Ovary (tissue), 9 donors: ENCODE data around the gene MAPKAP1. TPM values are rescaled to one million over a fixed set of nuclear protein-coding genes. Genes with fewer than 3 reads are reported as not detected.
"Not testable (repeated sequence)": the region's sequence is repeated elsewhere in the genome, so short reads cannot be mapped to it uniquely, and the experiment has no call there.

Experiments
- DNase-seq, 5 donors: peaks; one replicate each; pipeline ENCODE4 v3.0.0-alpha.2; 2019 to 2020
- H3K27ac ChIP-seq, 2 donors: fragments of 200-600 bp; one replicate each; pipeline versions ENCODE4 v1.5.1 to v1.8.0; 2019 to 2022
- H3K27me3 ChIP-seq: fragments of 200-600 bp; one replicate; pipeline ENCODE4 v1.8.0; 2022
- H3K36me3 ChIP-seq: fragments of 200-600 bp; sonication (generic); one replicate; pipeline ENCODE4 v1.5.1; 2019
- H3K4me1 ChIP-seq: one replicate; pipeline ENCODE4 v1.8.1; 2013; ENCODE audit warnings: mild to moderate bottlenecking, moderate library complexity; ENCODE audit not compliant: insufficient read depth
- H3K4me3 ChIP-seq: fragments of 200-600 bp; sonication (generic); one replicate; pipeline ENCODE4 v1.5.1; 2017
- H3K9me3 ChIP-seq, 2 donors: fragments of 200-600 bp in 1 of 2; sonication (generic) in 1 of 2; one replicate each; pipeline versions ENCODE4 v1.5.1 to v1.8.1; 2013 to 2019; ENCODE audit warnings: mild to moderate bottlenecking in 1 of 2, moderate library complexity in 1 of 2
- CTCF ChIP-seq, 3 donors: fragments of 450-650 bp in 2 of 3; fragments of 200-600 bp in 1 of 3; IDR thresholded peaks; one replicate each; pipeline versions ENCODE4 v1.5.1 to v1.8.0; 2016 to 2022; ENCODE audit warnings: antibody characterized with exemption in 3 of 3, mild to moderate bottlenecking in 1 of 3
- EP300 ChIP-seq: sonication (generic); formaldehyde crosslinking; IDR thresholded peaks from one replicate; pipeline ENCODE4 v1.6.1; 2017; ENCODE audit warnings: antibody characterized with exemption
- POLR2A ChIP-seq: fragments of 450-650 bp; IDR thresholded peaks from one replicate; pipeline ENCODE4 v1.6.1; 2017; ENCODE audit warnings: antibody characterized with exemption, mild to moderate bottlenecking, moderate library complexity
- WGBS, 3 donors: extraction: QIAGEN DNeasy Blood & Tissue Kit in 1 of 3; methylation state at CpG; one replicate each; pipeline versions ENCODE4 v1.1.5 to v1.1.7; 2013 to 2017; 5-methylcytosine and 5-hydroxymethylcytosine counted together
- intact Hi-C, 4 donors: fragments of 100-400 bp; cut with DNase I; formaldehyde crosslinking; loops; one replicate each; pipeline versions ENCODE4 v1.11.0 to v1.15.1; 2022 to 2023
- polyA plus RNA-seq, 2 donors: library from polyadenylated mRNA; stranded (reverse); fragments of 200-250 nt in 1 of 2; fragments of 350-450 nt in 1 of 2; fragmentation: Illumina TruSeq in 1 of 2; extraction: RNeasy Lipid Tissue Mini Kit (QIAGEN cat#74804) in 1 of 2; gene quantifications; one replicate each; pipeline ENCODE4 v1.2.3, GENCODE V29; 2013 to 2014
- total RNA-seq, 7 donors: library from RNA; depleted of rRNA in 2 of 7; stranded (reverse); fragments of >200 nt in 2 of 7; fragmentation: NEBNext Ultra II Directional in 3 of 7; extraction: Animal tissue kit (Norgen Biotek cat#: 25700) in 3 of 7; gene quantifications; one replicate each; pipeline versions ENCODE4 v1.1.0 to v1.2.4, GENCODE V29; 2016 to 2023
- donor health status: DM: no; HTN: no; CAD: no; lungs with moderate emphysema.
- donor health status: DM: no; HTN: no; CAD: no.
- donor health status: Bipolar disorder and iron deficiency.
- donor health status: DM: yes; HTN: yes; CAD: no.
- donor health status: DM: no; HTN: no; CAD: no.
- donor health status: DM: yes; HTN: yes; CAD: no.

MAPKAP1 gene
- total and polyA plus RNA-seq, 9 donors, result 43.3 to 86.5 (median 50.2) TPM

- Histone ChIP-seq H3K36me3 (no peaks in the 10 kb centered on the region), H3K4me1 (peaks cover 1% of the 10 kb centered on the region), H3K27me3 (no peaks in the 10 kb centered on the region), H3K27ac (no peak overlapping the region), H3K4me3 (no peak overlapping the region), H3K9me3 (no peaks in the 10 kb centered on the region)
- DNase-seq, result no peak
- intact Hi-C loops, result no loop called here
- TF ChIP-seq POLR2A (no peak), CTCF (IDR thresholded peaks at IDR 0.05) (no peak), EP300 (no peak)
- WGBS, 3 donors, result 17 to 39% (median 19%) methylated on average over 6 of the region's 6 CpGs
Measured at GRCh38 chr9:125696106-125696647, 10.8 kb downstream of the MAPKAP1 start.

- H3K4me1 ChIP-seq, H3K4me3 ChIP-seq, H3K9me3 ChIP-seq, H3K27ac ChIP-seq, H3K27me3 ChIP-seq, H3K36me3 ChIP-seq, intact Hi-C loops, DNase-seq: not testable (repeated sequence)
- 66 to 80% (median 70%) methylated on average over 8 of the region's 8 CpGs for WGBS, 3 donors
Measured at GRCh38 chr9:125695548-125695947, 11.5 kb downstream of the MAPKAP1 start.

- Histone ChIP-seq H3K4me1 (peaks cover 6% of the 10 kb centered on the region), H3K27me3 (no peaks in the 10 kb centered on the region), H3K36me3 (no peaks in the 10 kb centered on the region), H3K4me3 (no peak overlapping the region), H3K9me3 (no peaks in the 10 kb centered on the region), H3K27ac (no peak overlapping the region)
- 41 to 43% (median 42%) methylated on average over 3 of the region's 3 CpGs for WGBS, 3 donors
- intact Hi-C loops, result no loop called here
- DNase-seq, result no peak
- TF ChIP-seq CTCF (IDR thresholded peaks at IDR 0.05), result no peak
- no peak for TF ChIP-seq POLR2A
- TF ChIP-seq EP300, result no peak
Measured at GRCh38 chr9:125694478-125694877, 12.5 kb downstream of the MAPKAP1 start.

- H3K27me3 ChIP-seq, H3K9me3 ChIP-seq, H3K4me1 ChIP-seq, intact Hi-C loops, H3K4me3 ChIP-seq, DNase-seq, H3K27ac ChIP-seq, H3K36me3 ChIP-seq: not testable (repeated sequence)
- 79 to 89% (median 83%) methylated on average over 10 of the region's 10 CpGs for WGBS, 3 donors
Measured at GRCh38 chr9:125693492-125693891, 13.5 kb downstream of the MAPKAP1 start.

- peaks cover 6% of the 10 kb centered on the region for H3K4me1 ChIP-seq
- no peak overlapping the region for H3K4me3 ChIP-seq
- H3K36me3 ChIP-seq, result no peaks in the 10 kb centered on the region
- H3K9me3 ChIP-seq, result no peaks in the 10 kb centered on the region
- no peaks in the 10 kb centered on the region for H3K27me3 ChIP-seq
- H3K27ac ChIP-seq, result no peak overlapping the region
- no peak for TF ChIP-seq CTCF (IDR thresholded peaks at IDR 0.05)
- TF ChIP-seq POLR2A, result no peak
- no peak for TF ChIP-seq EP300
- DNase-seq, result no peak
- 49 to 53% (median 52%) methylated on average over 2 of the region's 2 CpGs for WGBS, 3 donors
- intact Hi-C loops, result no loop called here
Measured at GRCh38 chr9:125691869-125692268, 15.1 kb downstream of the MAPKAP1 start.
